Fibroblast of the conjunctiva (primary cell): Measurements from ENCODE around the gene SH3BP4.
"Not testable (repeated sequence)": the region's sequence is repeated elsewhere in the genome, so short reads cannot be mapped to it uniquely, and the experiment has no call there.

Experiments used
- DNase-seq: peaks from one replicate; pipeline ENCODE4 v3.0.0-alpha.2; 2010; ENCODE audit warnings: low read depth

SH3BP4 gene

GRCh38 chr2:235017441-235017840, 65.6 kb downstream of the SH3BP4 start:
- DNase-seq, result no peak

- DNase-seq, result no peak
Observed at GRCh38 chr2:235018838-235019237, 67.0 kb downstream of the SH3BP4 start.

DNA sequence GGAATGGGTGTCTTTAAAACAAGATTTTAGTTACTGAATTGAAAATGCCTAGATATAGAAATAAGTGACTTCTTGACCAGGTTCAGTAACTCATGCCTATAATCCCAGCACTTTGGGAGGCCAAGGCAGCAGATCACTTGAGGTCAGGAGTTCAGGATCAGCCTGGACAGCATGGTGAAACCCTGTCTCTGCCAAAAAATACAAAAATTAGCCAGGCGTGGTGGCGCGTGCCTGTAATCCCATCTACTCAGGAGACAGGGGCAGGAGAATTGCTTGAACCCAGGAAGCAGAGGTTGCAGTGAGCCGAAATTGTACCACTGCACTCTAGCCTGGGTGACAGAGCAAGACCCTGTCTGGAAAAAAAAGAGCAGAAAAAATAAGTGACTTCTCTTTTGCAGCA, 68.3 kb downstream of the SH3BP4 start:
- DNase-seq, result not testable (repeated sequence)

DNA sequence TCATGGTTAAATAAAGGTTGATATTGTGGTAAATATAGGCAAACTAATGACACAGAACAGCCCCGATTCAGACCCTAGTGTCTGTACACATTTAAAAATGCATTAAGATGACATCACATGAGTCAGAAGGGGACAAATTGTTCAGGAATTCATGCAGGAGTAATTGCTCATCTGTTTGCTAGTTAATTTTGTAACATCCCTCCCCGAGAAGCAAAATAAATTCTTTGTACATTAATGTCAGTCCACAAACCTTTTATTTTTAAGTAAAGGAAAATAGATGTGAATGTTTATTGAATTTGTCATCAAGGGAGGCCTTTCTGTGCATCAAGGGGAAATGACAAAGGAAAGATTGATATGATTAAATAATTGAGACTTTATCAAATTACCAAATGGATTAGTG, 69.9 kb downstream of the SH3BP4 start:
- DNase-seq, result peak; percentile 47

DNA sequence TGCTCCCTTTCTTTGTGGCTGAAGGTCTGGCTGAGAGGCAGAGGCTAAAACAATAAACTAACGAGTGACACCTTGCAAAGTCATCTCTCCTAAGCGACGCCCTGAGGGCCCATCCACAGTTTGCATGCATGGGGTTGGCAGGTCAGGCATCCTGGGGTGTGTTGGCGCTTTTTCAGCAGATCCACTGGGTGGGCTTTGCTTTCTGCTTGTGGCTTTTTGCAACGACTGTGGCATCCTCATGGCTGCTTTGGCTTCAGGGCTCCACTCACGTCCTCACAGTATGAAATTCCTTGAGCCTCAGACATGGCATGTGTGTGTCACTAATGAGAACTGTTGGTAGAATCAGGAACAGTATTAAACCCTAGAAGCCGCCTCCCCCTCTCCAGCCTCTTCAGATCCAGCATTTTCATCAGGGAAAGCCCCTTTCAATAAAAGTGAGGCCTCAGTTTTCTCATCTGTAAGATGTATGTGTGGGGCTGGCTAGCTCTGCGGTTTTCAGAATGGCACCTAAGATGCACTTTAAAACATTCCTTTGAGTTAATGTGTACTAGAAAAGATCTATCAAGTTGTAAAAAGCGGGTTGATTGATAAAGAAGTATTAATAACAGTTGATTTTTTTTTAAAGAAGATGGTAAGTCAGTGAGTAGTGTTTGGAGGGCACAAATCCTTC, 72.5 kb downstream of the SH3BP4 start:
- DNase-seq, result no peak

DNA sequence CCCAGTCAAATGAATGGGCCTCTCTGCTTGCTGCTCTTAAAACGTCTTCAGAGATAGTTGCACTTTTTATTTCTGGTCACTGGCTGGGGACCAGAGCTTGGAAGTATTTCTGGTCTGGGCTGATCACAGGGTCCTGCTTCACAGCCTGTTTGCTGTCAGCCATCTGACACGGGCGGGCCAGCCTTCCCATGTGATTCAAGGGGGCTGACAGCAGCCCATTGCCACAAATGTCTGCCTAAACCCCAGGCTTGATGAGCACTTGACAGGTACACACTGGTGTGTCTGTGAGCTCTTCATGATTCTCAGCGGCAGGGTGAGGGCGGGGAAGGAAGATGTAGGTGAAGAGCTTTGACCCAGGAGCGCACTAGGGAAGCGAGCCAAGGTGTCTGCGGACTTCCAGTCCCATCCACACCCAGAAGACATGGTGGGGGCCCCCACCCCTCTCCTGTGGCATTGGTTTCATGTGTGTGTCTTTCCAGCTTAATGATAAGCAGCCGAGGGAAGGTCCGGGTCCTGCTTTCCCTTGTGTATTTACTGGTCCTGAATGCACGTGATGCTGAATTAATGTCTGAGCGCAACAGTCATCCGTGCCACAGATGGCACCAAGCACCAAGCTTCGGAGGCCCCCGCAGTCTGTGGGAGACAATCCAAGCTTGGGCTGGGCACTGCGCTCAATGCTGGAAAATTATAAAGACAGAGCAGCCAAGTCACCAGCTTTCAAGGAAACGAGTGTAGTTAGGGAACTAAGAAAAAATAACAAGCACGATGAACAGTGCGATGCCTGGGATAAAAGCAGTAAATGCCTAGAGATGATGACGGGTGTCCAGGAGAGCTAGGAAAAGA, 73.3 kb downstream of the SH3BP4 start:
- no peak for DNase-seq

GRCh38 chr2:235025800-235026536, 74.2 kb downstream of the SH3BP4 start:
- peak; percentile 67 for DNase-seq

GRCh38 chr2:235026649-235027557, 75.1 kb downstream of the SH3BP4 start:
- DNase-seq, result peak; percentile 60

GRCh38 chr2:235027558-235028214, 75.9 kb downstream of the SH3BP4 start:
- peak; percentile 75 for DNase-seq

DNA sequence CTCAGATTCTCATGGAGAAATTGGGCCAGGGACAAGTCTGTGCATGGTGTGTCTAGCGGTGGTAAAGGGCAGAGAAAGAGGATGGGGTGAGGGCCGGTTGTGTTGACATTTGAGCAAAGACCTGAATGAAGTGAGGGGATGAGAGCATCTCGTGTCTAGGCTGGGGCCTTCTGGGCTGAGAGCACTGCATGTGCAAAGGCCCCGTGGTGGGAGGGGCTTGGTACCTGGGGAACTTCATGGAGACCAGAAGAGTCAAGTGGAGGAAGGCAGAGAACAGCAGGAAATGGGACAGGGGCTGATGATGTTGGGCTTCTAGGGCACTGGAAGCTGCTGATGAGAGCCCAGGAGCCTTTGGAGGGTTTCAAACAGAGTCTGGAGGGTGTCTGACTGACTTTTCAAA, 76.8 kb downstream of the SH3BP4 start:
- no peak for DNase-seq

DNA sequence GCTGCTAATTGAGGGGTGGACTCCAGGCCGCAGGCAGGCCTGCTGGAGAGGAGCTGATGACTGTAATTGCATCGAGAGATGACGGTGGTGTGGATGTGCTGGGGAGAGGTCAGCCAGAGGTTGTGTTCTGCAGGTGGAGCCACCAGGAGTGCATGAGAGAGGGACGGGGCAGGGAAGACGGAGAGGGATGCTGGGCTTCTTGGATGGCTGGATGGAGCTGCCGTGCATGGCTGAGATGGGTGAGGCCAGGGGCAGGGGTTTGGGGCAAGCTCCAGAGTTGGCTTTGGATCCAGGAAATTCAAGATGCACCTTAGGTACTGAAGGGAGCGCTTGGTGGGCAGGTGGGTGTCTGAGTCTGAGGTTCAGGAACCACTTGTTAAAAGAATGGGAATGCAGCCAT, 77.2 kb downstream of the SH3BP4 start:
- DNase-seq, result no peak

GRCh38 chr2:235030126-235030525, 78.3 kb downstream of the SH3BP4 start:
- DNase-seq, result no peak

GRCh38 chr2:235030936-235031335, 79.1 kb downstream of the SH3BP4 start:
- DNase-seq, result no peak

GRCh38 chr2:235031686-235032373, 80.0 kb downstream of the SH3BP4 start:
- DNase-seq, result no peak

- no peak for DNase-seq
Observed at GRCh38 chr2:235032466-235032865, 80.6 kb downstream of the SH3BP4 start.

GRCh38 chr2:235032949-235033348, 81.1 kb downstream of the SH3BP4 start:
- no peak for DNase-seq

DNA sequence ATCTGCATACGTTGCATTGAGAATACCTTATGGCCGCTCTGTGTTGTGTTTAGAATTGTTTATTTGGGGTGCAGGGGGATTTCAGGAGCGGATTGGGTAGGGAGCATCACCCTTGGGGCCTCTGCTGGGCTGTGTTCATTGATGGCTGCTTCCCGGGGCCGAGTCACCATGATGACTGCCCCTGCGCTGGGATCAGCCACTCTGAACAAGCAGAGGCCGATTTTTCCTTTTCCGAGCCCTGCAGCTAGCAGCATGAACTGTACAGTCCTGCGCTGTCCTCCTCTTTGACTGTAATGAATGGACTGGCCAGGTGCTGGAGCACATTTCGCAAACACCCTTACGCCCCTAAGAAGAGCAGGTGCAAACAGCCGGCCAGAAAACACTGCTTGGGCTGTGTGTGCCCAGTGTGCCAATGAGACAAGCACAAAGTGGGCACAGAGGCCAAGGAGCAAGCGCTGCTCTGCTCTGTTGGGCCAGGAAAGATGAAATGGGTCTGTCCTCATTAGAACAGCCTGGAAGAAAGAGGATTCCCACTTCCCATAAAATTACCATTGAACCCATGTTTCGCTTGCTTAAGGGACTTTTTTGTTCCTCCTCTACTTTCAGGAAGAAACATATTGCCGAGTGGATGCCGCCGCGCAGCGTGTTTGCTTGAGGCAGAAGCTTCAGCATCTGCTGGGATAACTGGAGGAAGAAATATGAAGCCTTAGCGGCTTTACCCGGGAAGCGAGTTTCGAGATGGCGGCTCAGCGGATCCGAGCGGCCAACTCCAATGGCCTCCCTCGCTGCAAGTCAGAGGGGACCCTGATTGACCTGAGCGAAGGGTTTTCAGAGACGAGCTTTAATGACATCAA, 82.7 kb downstream of the SH3BP4 start:
- DNase-seq, result no peak

DNA sequence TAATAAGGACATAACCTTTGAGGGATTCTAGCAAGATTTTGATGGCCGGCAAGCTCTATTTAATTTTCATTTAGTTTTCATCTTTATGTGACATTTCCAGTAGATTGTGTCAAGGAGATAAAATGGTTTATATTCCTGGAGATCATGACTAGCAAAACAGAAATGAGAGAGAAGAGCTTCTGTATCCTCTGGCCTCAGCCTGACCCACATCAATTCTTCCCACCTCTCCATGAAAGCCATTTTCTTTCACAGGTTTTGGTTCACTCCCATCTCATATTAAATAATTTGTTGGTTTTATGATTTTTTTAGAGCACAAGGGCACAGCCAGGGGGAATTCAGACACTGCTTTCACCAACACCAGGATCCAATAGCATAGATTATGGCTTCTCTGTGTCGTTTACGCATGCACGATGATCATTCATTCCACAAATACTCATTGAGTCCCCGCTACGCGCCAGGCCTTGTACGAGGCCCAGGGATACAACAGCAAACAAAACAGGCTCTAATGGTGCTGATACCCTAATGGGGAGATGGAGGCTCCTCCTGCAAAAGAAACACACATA, 85.9 kb downstream of the SH3BP4 start:
- no peak for DNase-seq

- no peak for DNase-seq
Observed at GRCh38 chr2:235041221-235041917, 89.6 kb downstream of the SH3BP4 start.
